HG03280 (cell line): ENCODE measurements around the gene POLR2C.

Experiments used
- ATAC-seq: cut with Tn5 transposase; IDR thresholded peaks from one replicate; pipeline ENCODE4 v1.9.1; 2021; ENCODE audit warnings: mild to moderate bottlenecking, moderate library complexity; ENCODE audit not compliant: unreplicated experiment

Gene POLR2C

DNA sequence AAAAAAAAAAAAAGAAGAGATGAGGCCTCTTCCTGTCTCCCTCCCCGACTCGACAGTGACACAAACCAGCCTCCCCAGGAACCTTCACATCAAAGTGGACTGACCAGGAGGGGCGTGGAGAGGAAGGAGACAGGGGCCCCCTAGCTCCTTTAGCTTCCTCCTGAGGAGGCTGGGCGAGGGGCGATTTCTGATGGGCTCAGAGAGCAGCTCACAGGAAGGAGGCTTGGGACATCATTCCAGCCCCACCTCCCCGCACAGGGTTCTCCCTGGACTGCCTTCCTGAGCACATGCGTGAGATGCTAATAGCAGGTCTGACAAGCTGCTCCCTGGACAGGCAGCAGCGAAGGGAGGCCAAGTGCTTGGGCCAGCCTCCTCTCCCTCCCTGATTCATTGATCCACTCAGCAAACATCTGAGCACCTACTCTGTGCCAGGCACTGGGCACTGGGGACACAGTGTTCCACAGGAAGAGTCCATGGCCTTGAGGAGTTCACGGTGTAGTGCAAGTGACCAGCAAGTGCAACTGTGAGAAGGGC lies 38.2 kb downstream of the POLR2C start:
- ATAC-seq = no peak

DNA sequence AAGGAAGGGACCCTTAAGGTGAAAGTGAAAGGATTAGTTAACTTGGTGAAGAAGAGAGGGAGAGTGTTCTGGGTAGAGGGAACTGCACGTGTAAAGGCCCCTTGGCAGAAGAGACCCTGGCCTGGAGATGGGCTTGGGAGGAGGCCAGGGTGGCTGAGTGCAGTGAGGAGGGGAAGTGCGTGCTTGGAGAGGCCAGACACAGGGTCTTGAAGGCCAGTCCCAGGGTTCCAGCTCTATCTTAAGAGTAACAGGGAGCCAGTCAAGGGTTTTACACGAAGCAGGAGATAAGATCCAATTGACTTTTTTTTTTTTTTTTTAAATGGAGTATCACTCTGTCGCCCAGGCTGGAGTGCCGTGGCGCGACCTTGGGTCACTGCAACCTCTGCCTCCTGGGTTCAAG lies 39.0 kb downstream of the POLR2C start:
- ATAC-seq = no peak

DNA sequence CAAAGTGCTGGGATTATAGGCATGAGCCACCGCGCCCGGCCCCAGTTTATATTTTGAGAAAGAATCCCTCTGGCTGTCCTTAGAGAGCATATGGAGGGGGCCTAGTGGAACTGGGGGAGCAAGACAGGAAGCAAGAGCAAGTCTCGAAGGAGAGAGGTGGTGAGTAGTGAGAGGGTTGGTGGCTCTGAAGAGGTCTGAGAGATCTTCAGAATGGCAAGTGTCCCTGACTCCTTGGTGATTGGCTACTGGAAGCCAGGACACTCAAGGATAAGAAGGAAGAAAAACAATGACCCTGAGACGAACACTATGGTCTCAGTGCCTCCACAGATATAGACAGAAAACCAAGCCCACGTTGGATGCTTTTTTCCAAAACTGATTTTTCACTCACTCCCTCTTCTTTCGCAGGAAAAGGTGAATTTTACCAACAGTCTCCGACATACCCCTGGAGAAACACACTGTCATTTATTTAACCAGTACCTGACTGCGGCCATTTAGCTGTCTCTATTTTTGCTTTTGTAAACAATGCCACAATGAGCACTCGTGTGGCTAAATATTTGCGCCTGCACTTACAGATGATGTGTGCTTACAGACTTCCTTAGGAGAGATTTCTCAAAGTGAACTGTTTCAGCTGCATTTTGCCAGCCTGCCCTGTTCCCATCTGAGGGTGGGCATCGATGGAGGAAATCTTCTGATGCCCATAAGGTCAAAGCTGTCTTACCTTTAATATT lies 39.7 kb downstream of the POLR2C start:
- ATAC-seq = no peak

DNA sequence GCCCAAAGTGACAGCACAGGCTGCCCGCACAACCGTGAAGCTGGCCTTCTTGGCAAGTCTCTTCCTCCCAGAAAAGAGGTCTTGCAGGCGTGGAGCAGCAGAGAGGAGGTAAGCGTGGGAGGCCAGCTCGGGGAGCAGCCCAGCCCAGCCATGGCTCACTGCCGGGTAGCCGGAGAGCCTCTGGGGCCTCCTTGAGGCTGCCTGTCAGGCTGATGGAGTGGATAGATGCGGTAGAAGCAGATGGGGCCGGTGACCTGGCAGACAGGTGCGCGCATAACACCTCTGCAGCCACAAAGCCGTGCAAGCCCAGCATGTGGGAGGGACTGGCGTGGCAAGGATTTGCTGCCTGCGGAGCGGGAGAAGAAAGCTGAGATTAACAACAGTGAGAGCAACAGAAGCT lies 40.9 kb downstream of the POLR2C start:
- ATAC-seq = no peak

DNA sequence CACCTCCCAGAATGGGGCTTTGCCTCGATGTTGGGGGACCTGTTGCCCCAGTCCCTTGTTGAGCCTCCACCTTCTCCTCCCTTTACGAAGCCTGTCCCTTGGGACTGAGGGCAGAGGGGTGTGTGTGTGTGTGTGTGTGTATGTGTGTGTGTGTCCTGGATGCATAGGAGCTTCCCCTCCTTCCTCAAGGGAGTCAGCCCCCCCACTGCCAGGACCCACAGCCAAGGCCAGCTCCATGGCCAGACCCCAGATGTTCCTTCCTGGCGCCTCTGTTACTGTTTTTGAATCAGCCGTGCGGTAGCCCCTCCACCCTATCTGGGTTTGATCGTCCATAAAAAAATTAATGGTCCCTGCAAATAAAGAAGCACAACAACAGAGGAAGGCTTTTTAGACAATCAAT lies 41.5 kb downstream of the POLR2C start:
- ATAC-seq = no peak

DNA sequence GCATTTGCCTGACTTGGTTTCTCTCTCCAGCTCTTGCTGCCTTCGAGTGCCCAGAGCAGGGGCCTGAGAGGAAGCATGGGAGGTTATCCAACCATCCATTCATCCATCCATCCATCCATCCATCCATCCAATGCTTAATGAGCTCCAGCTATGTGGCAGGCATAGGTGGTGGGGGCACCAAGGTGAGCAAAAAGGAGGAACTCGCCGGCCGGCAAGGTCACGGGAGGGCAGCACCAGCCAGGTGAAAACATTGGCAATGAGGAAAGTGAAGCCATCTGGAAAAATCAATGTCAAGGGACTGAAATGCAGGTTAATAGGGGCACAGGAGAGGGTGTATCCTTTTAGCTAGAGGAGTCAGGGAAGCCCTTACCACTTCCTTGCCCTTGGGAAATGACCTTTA lies 42.0 kb downstream of the POLR2C start:
- no peak for ATAC-seq

DNA sequence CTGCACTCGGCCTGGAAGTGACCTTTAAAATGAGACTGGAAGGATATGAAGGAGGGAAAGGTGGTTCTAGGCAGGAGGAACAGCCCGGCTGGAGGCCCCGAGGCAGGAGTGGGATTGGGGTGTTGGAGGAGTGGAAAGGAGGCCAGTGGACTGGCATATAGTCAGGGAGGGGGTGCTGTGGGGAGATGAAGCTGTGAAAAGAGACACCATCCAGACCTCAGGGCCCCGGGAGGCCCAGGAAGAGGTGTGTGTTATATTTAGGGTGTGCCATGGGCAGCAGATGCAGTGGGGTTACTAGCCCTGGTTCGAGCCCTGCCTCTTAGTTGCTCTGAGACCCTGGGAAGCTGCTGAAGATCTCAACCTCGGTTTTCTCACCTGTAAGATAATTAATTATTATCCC lies 42.7 kb downstream of the POLR2C start:
- ATAC-seq = no peak

DNA sequence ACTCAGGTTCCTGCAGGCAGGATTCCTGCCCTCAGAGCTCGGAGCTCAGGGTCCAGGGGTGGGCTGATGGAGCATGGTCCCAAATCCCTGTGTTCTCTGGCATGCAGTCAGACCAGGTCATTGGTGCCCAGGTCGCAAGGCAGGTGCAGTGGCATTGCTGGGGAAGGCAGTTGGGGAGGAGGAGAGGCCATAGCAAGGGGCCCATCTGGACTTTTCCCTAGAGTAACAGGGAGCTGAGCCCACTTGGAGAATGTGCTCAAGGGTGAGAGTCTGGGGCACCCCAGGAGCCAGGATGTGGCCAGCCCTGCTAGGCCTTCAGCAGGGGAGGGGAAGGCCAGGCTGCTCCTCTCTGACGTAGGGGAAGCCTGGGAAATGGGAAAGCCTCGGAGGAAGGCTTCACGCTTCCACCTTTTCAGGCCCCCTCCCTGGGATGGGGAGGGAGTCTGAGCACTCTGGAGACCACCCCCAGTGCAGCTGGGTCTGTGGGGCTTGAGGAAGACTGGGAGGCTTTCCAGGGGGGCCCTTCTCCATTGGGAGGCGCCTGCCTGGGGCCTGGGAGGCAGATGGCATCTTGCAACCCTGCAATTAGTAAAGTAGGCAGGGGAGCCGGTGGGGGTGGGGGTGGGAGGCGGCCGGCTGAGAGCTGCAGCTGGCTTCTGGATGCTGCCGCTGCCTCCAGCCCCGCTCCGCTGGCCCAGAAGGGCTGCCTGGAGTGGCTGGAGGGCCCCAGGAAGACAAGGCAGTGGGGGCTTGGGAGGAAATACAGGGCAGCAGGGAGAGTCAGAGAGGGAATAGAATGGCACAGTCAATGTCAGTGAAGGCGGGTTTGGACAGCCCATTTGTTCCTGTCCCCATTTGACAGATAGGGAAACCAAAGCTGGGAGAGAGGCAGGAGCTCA lies 44.9 kb downstream of the POLR2C start:
- no peak for ATAC-seq

DNA sequence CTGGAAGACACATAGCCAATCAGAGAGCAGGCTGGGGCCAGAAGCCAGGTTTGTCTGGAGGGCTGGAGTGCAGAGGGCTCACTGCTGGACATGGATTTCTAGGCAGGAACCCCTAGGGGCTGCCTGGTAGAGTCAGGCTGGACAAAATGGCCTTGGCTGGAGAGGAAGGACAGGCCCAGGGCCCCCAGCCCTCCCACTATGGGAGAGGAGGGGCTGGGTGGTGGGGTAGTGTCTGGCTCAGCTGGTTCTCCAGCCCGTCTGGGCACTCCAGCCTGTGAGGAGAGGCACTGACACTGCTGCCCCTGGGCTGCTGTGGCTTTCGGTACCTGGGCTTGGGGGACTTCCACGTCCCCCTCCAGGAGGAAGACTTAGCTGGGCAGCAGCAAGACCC lies 45.6 kb downstream of the POLR2C start:
- ATAC-seq = no peak

DNA sequence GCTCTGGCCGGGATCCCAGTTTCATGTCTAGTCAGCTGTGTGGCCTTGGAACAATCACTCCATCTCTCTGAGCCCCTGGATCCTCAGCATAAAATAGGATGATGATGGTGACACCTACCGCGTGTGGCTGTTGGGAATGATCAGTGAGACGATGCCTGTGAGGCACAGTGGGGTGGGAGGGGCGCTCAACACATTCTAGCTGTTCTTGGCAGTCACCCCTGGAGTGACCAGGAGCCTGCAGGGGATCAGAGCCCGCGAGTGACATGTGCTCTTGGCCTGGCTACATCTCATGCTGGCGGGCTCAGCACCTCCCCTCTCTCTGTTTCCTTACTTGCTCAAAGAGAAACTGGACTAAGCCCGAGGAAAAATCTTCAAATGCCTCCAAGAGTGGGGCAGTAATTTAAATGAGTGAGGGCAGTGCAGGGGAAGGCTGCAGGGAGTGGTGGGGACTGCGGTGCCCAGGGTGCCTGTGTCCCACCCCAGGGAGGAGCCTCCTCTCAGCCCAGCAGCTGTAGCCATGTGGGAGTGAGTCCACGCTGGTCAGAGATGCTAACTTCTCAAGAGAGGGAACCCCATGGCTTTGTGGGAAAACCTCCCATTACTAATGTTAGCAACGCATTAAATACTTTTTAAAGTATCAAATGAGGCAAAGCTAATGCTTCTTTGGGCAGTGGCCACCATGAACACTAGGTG lies 46.9 kb downstream of the POLR2C start:
- ATAC-seq = no peak

DNA sequence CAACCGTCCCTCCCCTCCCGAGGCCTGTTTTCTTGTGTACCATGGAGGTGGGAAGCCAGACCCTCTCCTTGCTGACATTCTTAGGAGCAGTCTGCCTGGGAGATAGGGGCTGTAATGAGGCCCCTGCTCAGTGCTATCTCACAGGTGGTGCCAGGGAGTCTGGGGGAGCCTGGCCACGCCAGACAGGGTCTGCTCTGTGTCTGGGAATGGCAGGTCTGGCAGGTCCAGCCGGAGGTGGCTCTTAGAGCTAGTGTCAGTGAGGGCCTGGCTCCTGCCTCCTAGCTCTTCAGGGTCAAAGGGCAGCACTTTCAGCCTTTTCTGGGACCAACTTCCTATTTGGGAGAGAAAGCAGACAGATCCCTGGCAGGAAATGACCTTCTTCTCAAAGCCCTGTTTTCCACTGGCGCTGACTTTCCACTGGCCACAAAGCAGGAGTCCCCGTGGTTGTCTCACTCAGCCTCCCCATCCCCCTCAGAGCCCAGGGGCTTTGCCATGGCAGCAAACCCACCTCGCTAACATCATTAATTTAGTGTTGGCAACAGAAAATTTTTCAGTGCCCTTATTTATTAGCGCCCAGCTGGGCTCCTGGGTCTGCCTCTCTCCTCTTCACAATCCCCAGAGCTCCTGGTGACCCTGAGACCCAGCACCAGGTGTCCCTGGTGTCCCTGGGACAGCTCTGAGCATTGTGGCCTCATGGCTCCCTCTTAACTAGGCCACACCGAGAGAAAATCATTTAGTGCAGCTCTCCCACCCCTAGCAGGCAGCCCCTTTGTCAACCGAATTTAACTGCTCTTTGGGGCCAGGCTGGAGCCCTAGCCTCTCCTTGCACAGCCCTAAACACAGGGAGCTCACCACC lies 47.8 kb downstream of the POLR2C start:
- no peak for ATAC-seq

DNA sequence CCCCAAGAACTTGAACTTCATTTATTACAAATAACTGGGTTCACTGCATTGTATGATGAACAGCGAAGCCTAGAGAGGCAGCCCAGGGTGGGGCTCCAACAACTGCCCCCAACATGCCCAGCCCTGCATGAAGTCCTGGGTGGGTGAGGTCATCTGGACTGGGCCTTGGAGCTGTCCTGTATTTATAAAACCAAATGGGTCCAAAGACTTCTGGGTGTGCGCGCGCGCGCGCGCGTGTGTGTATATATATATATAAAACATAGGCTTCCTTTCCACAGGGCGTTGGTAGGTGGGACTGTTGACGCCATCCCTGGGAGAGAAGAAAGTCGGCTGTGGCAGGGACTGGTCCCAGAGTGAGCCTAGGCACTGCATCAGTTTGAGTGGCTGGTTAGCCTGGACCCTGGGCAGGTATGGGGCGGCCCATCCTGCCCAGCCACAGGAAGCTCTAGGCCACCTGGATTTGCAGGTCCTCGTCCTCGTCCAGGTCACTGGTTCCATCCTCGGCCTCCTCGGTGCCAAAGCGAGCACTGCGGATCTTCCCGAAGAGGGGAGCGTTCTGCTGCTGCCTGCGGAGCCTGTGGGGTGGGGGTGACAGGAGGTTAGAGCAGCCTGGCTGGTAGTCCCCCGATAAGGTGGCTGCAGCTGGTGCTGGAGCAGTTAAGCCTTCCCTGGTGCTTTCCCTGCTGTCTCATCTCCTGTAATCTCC lies 50.0 kb downstream of the POLR2C start:
- no peak for ATAC-seq

DNA sequence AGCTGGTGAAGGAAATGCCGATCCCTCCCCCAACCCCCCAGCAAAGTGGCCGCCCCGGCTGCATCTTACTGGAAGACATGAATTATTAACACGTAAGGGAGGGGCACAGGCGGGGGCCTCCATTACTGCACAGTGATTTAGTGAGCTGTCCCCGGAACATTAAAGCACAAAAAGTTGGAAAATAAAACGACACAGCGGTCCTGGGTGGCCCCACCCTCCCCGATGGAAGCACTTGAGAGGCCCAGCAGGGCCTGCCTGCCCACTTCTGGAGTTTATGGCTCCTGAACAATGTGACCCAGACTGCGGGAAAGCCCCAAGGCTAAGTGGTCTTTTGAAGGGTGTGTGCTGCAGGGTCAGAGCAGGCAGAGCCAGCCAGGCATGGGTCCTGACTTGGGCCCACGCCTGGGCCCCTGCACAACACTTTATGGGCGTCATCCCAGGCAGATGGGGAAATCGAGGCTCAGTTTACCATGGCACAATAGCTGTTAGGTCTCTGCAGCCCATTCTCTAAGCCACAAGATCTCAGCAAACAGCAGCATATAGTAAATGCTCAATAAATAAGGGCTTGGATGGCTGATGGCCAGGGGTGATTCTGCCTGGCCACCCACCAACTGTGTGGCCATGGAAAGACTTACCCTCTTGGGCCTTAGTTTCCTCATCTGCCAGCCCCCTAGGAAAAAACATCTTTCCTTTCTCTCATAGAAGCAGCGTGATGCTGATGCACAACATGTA lies 51.1 kb downstream of the POLR2C start:
- no peak for ATAC-seq

DNA sequence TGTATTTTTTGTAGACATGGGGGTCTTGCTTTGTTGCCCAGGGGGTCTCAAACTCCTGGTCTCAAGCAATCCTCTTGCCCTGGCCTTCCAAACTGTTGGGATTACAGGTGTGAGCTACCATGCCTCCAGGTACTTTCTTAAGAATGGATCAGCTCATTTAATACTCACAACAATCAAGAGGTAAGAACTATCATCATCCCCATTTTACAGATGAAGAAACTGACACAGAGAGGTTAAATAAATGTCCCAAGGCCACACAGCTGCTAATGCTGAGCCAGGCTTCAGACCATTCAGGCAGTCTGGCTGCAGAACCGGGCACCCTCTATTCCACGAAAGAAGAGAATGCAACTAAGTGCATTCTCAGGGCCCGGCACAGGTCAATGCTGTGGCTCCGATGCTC lies 51.9 kb downstream of the POLR2C start:
- no peak for ATAC-seq

DNA sequence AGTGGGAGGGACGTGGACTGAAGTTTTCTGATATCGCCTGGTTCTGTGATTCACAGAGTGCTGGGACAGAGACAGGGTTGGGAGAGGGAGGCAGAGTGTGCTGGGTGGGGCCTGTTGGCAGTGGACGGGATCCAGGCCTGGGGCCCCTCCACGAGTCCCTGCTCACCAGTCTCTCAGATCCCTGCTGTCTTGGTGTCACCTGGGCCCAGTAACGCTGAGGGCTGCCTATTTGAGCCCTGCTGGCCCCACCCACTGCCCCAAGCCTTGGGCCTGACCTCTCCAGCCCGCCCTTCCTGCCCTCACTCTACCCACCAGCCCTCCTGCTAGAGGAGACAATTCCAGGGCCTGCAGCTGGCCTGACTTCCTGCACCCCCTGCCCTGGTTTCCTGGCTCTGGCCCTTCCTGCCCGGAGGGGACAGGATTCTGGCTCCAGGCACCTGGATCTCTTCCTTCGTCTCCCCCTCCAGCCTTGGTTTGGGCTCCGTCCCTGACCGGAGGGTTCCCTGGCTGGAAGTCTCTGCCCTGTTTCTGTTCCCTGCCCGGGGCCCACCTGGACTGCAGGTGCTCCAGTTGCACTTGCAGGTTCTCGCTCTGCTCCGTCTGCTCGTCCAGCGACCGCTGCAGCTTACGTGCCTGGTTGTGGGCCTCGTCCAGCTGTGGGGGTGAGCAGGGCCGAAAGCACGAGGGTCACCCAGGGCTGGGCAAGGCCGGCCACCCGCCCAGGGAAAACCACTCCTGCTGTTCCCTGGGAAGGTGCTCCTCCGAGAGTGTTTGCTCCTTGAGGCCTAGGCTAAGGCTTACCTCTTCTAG lies 52.5 kb downstream of the POLR2C start:
- ATAC-seq = no peak

DNA sequence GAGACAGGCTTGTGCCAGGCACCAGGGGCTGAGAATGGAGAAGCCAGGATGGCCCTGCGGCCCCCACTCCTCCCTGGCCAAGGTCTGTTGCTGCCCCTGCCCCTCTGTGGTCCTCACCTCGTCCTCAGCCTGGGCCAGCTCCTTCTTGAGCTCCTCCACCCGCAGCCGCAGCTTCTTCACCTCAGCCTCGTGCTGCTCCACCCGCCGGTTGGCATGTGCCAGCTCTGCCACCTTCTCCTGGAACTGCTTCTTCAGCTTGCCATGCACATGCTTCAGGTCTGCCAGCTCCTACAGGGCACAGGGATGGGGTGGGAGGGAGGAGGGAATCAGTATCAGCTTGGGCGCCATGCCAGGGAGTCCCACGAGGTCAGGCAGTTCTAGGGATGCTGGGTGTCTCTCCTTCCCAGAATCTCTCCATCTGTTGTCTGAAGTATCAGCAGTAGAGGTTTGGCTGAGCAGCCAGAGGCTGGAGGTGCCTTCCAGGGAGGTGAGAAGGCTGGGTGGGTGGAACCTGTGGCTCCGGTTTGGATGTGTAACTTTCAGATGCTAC lies 53.8 kb downstream of the POLR2C start:
- ATAC-seq = no peak

DNA sequence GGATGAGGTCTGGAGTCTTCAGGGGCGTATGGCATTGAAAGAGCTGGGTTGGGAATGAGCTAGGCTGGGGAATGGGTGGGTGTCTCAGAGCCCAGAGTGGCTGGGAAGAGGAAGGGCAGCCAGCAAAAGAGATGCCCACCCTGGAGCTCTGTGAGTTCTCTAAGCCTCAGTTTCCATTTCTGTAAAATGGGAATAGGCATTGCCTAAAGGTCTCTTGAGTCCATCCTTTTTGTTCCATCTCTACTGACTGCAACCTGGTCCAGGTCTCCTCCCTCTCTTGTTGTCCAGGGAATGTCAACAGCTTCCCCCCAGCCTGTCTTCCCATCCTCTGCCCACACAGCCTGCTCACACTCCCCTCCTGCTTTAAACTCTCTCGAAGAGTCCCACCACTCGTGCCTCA lies 54.3 kb downstream of the POLR2C start:
- no peak for ATAC-seq
